Measurements from ENCODE around the gene ACVR1. TPM values are rescaled to one million over a fixed set of nuclear protein-coding genes. Genes with fewer than 3 reads are reported as not detected.

ACVR1 gene
- total and polyA plus RNA-seq, 9 of the 15 experiments (the other 6 are each of a cell fraction or from before 2014, with no cell fraction given) = 3.8 to 14.3 (median 6.9) TPM

GRCh38 chr2:157876066-157876785 is at the start of gene ACVR1 (continued):
- TF ChIP-seq SMAD1 (IDR thresholded peaks at IDR 0.05; ENCODE audit: low read depth, low read length, partially characterized antibody) = no peak
- TF ChIP-seq SIRT6 (IDR thresholded peaks at IDR 0.05; ENCODE audit: low read depth, low read length) = no peak
- TF ChIP-seq ETV6 (IDR thresholded peaks at IDR 0.05; ENCODE audit: borderline replicate concordance in 1 of 2, low read depth in 2 of 2, low read length in 1 of 2) = no peak
- no peak for TF ChIP-seq ETV6 (CRISPR knock-in tag; IDR thresholded peaks at IDR 0.05; ENCODE audit: borderline replicate concordance)
- peak; percentile 65 to 96; a peak in 3 of 4 replicates for TF ChIP-seq RCOR1 (IDR thresholded peaks at IDR 0.05; ENCODE audit: borderline replicate concordance in 1 of 2, low read depth in 2 of 2, low read length in 2 of 2)
- TF ChIP-seq ZNF780A (CRISPR knock-in tag; IDR thresholded peaks at IDR 0.05) = no peak
- no peak for TF ChIP-seq KLF13 (tag; IDR thresholded peaks at IDR 0.05; ENCODE audit: borderline replicate concordance, low read depth)
- no peak for TF ChIP-seq ZC3H8 (IDR thresholded peaks at IDR 0.05)
- TF ChIP-seq ZNF583 (CRISPR knock-in tag; IDR thresholded peaks at IDR 0.05) = no peak
- TF ChIP-seq ZNF586 (CRISPR knock-in tag; conservative IDR thresholded peaks at IDR 0.05) = no peak
- no peak for TF ChIP-seq ZNF655 (CRISPR knock-in tag; IDR thresholded peaks at IDR 0.05)
- 0 out of 2 replicates have a peak, but pooled peaks have one; percentile 30 for TF ChIP-seq SMAD3 (CRISPR knock-in tag; conservative IDR thresholded peaks at IDR 0.05)
- TF ChIP-seq PTTG1 (tag; IDR thresholded peaks at IDR 0.05; ENCODE audit: low read depth) = no peak
- no peak for TF ChIP-seq ZNF121 (CRISPR knock-in tag; conservative IDR thresholded peaks at IDR 0.05)
- no peak for TF ChIP-seq SETDB1 (IDR thresholded peaks at IDR 0.05; ENCODE audit: low read length)
- TF ChIP-seq MTA2 (IDR thresholded peaks at IDR 0.05; ENCODE audit: low read depth) = no peak
- no peak for TF ChIP-seq HMGXB4 (CRISPR knock-in tag; IDR thresholded peaks at IDR 0.05)
- no peak for TF ChIP-seq U2AF2 (optimal IDR thresholded peaks at IDR 0.05; ENCODE audit: low read depth, low read length)
- TF ChIP-seq ETV1 (tag; conservative IDR thresholded peaks at IDR 0.05; ENCODE audit: low read depth) = peak; percentile 49; the same call in 1 of the 2 replicates
- TF ChIP-seq KLF1 (tag; IDR thresholded peaks at IDR 0.05) = 0 out of 2 replicates have a peak, but pooled peaks have one; percentile 41
- no peak for TF ChIP-seq NR1H2 (CRISPR knock-in tag; IDR thresholded peaks at IDR 0.05)
- peak in 1 of 3 experiments; percentile 82; a peak in 2 of 6 replicates for TF ChIP-seq ZBTB11 (CRISPR knock-in tag; IDR thresholded peaks at IDR 0.05)
- TF ChIP-seq CBFA2T3 (IDR thresholded peaks at IDR 0.05) = 0 out of 2 replicates have a peak, but pooled peaks have one; percentile 20

Data from K562 (cell line).